Measurements from ENCODE around the gene NLRP5.

NLRP5 gene

DNA sequence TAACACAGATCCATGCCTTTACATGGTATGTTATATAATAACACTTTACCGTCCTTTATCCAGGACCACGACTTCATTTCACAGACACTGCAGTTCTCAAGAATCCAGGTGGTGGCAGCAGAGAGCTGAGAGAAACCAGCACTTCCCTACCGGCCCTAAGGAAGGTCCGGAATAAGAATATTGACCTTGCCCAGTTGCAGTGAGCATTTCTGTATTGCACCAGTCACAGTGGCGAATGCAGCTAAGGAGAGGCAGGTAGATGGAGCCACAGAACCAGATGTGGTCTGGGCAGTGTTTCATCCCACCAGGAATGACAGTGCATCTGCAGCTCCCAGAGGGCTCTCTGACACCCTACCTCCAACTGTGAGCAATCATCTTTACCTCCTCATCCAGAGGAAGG lies 89.9 kb downstream of the NLRP5 start:
- no peaks in the 10 kb centered on the region for H4K20me1 ChIP-seq (ENCODE audit: insufficient read depth)
- H3K27ac ChIP-seq: no peak overlapping the region
- H3K36me3 ChIP-seq (ENCODE audit: insufficient read depth): no peaks in the 10 kb centered on the region
- H3K79me2 ChIP-seq (ENCODE audit: insufficient read depth, low read depth): no peaks in the 10 kb centered on the region
- H3K9ac ChIP-seq: no peak overlapping the region
- H3K27me3 ChIP-seq (ENCODE audit: insufficient read depth, low read depth): no peaks in the 10 kb centered on the region
- no peak overlapping the region for H3K4me3 ChIP-seq (IDR thresholded peaks at IDR 0.05; ENCODE audit: insufficient read depth, low read depth, low read length)
- no peak overlapping the region for H2AFZ ChIP-seq (ENCODE audit: low read depth)
- TF ChIP-seq, protein P1, sequence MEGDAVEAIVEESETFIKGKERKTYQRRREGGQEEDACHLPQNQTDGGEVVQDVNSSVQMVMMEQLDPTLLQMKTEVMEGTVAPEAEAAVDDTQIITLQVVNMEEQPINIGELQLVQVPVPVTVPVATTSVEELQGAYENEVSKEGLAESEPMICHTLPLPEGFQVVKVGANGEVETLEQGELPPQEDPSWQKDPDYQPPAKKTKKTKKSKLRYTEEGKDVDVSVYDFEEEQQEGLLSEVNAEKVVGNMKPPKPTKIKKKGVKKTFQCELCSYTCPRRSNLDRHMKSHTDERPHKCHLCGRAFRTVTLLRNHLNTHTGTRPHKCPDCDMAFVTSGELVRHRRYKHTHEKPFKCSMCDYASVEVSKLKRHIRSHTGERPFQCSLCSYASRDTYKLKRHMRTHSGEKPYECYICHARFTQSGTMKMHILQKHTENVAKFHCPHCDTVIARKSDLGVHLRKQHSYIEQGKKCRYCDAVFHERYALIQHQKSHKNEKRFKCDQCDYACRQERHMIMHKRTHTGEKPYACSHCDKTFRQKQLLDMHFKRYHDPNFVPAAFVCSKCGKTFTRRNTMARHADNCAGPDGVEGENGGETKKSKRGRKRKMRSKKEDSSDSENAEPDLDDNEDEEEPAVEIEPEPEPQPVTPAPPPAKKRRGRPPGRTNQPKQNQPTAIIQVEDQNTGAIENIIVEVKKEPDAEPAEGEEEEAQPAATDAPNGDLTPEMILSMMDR (conservative IDR thresholded peaks at IDR 0.05; ENCODE audit: low read depth, low read length): peak; percentile 93
- H3K4me1 ChIP-seq (ENCODE audit: low read depth, poor library complexity, severe bottlenecking): no peaks in the 10 kb centered on the region
- H3K4me2 ChIP-seq: no peak overlapping the region

DNA sequence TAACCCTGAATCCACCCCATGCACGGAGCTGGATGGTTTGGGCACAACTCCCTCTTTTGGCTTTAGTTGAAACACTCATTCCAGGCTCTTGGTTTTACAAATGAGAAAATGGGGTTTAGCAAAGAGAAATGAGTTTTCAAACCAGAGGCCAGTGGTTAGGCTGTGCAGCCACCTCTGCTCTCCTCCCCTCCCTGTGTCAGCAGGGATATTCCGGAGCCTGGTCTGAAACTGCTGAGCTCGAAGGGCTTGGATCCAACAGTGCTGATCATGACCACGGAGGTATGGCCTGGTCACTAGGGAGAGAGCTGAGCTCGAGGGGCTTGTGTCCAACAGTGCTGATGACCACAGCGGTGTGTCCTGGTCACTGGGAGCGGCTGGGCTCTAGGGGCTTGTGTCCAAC lies 93.0 kb downstream of the NLRP5 start:
- no peaks in the 10 kb centered on the region for H3K4me1 ChIP-seq (ENCODE audit: low read depth, poor library complexity, severe bottlenecking)
- no peak overlapping the region for H2AFZ ChIP-seq (ENCODE audit: low read depth)
- H3K79me2 ChIP-seq (ENCODE audit: insufficient read depth, low read depth): no peaks in the 10 kb centered on the region
- TF ChIP-seq, protein P1 (conservative IDR thresholded peaks at IDR 0.05; ENCODE audit: low read depth, low read length): no peak
- no peak overlapping the region for H3K27ac ChIP-seq
- H3K27me3 ChIP-seq (ENCODE audit: insufficient read depth, low read depth): no peaks in the 10 kb centered on the region
- no peaks in the 10 kb centered on the region for H4K20me1 ChIP-seq (ENCODE audit: insufficient read depth)
- H3K36me3 ChIP-seq (ENCODE audit: insufficient read depth): no peaks in the 10 kb centered on the region
- no peak overlapping the region for H3K4me2 ChIP-seq
- H3K9ac ChIP-seq: no peak overlapping the region
- no peak overlapping the region for H3K4me3 ChIP-seq (IDR thresholded peaks at IDR 0.05; ENCODE audit: insufficient read depth, low read depth, low read length)

DNA sequence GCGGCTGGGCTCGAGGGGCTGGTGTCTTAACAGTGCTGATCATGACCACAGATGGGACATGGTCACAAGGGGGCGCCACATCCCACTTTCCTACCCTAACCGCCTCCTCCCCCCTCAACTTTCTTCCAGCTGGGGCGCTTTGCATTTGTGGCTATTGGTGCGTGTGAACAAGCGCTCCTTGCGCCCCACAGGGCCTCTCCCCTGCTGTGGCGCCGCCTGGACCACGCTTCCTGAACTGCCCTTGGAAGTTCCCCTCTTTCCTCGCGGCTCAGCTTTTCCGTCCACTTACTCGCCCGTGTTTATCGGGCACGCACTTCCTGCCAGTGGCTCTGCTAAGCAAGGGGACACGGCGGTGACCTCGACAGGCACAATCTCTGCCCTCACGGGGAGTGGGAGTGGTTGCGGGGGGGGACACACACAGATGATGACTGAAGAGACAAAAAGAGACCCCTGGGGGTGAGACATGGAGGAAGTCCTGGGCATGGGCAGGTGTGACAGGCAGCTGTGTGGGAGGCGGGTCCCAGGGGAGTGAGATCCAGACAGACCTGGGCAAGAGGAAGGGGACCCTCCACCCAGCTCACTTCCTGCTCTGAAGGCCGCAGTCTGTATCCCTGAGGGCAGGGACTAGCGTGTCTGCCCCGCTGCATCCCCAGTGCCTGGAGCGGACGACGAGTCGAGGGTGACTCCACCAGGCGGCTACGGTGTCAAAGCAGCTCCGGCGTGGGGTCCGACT lies 94.3 kb downstream of the NLRP5 start:
- TF ChIP-seq, protein P1 (conservative IDR thresholded peaks at IDR 0.05; ENCODE audit: low read depth, low read length): peak; percentile 32
- H3K4me1 ChIP-seq (ENCODE audit: low read depth, poor library complexity, severe bottlenecking): no peaks in the 10 kb centered on the region
- H4K20me1 ChIP-seq (ENCODE audit: insufficient read depth): no peaks in the 10 kb centered on the region
- H3K27ac ChIP-seq: no peak overlapping the region
- H2AFZ ChIP-seq (ENCODE audit: low read depth): no peak overlapping the region
- no peak overlapping the region for H3K4me2 ChIP-seq
- no peaks in the 10 kb centered on the region for H3K79me2 ChIP-seq (ENCODE audit: insufficient read depth, low read depth)
- H3K36me3 ChIP-seq (ENCODE audit: insufficient read depth): no peaks in the 10 kb centered on the region
- no peak overlapping the region for H3K4me3 ChIP-seq (IDR thresholded peaks at IDR 0.05; ENCODE audit: insufficient read depth, low read depth, low read length)
- no peaks in the 10 kb centered on the region for H3K27me3 ChIP-seq (ENCODE audit: insufficient read depth, low read depth)
- H3K9ac ChIP-seq: no peak overlapping the region

DNA sequence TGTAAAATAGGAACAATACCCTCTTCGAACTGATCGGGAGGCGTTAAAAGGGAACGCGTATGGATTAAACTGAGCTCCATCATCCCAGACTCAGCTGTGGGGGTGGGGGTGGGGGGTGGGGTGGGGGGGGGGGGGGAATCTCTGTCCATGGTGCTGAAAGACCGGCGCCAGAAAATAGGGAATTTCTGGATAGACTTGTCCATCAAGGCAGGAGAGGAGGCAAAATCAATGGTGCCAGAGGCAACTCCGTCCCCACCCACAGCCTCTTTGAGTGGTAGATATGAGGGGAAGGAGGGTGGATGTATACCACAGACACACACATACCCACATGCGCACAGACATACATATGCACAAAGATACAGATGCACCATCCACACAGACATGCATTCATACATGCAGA lies 97.1 kb downstream of the NLRP5 start:
- H3K27me3 ChIP-seq (ENCODE audit: insufficient read depth, low read depth): no peaks in the 10 kb centered on the region
- H3K4me3 ChIP-seq (IDR thresholded peaks at IDR 0.05; ENCODE audit: insufficient read depth, low read depth, low read length): no peak overlapping the region
- H3K36me3 ChIP-seq (ENCODE audit: insufficient read depth): no peaks in the 10 kb centered on the region
- no peak overlapping the region for H2AFZ ChIP-seq (ENCODE audit: low read depth)
- TF ChIP-seq, protein P1 (conservative IDR thresholded peaks at IDR 0.05; ENCODE audit: low read depth, low read length): no peak
- no peak overlapping the region for H3K9ac ChIP-seq
- H3K79me2 ChIP-seq (ENCODE audit: insufficient read depth, low read depth): no peaks in the 10 kb centered on the region
- no peak overlapping the region for H3K27ac ChIP-seq
- H4K20me1 ChIP-seq (ENCODE audit: insufficient read depth): no peaks in the 10 kb centered on the region
- H3K4me2 ChIP-seq: no peak overlapping the region
- no peaks in the 10 kb centered on the region for H3K4me1 ChIP-seq (ENCODE audit: low read depth, poor library complexity, severe bottlenecking)
